G401.6 (cell line): ENCODE data around the gene PAPSS2.
"Not testable (repeated sequence)": the region's sequence is repeated elsewhere in the genome, so short reads cannot be mapped to it uniquely, and the experiment has no call there.

Source experiments
- FAIRE-seq: peaks from 2 replicates; lab custom pipeline; 2012; peaks lifted over from hg19 to GRCh38; lab: Jason Lieb, UNC

PAPSS2 gene

DNA sequence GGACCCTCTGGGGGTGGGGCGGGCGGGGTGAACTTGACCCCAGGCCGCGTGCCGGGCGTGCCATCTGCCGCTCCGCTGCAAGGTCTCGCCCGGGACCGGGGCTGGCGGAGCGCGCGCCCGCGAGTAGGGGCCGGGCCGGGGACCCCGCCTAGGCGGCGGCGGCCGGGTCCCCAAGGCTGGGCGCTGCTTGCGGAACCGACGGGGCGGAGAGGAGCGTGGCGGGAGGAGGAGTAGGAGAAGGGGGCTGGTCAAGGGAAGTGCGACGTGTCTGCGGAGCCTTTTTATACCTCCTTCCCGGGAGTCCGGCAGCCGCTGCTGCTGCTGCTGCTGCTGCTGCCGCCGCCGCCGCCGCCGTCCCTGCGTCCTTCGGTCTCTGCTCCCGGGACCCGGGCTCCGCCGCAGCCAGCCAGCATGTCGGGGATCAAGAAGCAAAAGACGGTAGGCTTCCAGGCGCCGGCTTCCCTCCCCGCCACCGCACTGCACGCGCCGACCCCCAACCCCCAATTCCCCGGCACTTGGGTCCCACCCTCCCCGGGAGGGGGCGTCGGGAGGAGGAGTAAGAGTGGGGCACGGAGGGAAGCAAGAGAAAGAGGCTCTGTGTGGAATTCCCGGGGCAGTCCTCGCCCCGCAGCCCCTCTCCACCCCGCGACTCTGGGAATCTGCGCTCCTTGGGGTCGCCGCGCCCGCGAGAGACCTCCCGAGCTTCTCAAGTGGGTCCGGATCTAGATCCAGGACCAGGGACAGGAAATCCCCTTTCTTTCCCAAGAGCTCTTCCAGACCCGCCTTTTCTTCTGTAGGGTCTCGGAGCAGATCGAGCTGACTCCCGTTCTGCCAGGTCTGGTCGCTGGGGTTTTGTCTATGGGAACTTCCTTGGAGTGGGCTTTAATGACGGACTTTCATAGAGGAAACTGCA, at the start of gene PAPSS2:
TSS of gene PAPSS2 (plus strand) at position 308 of the 913 bp plus-strand sequence. CDS start at position 412, 104 bp downstream.
- FAIRE-seq, result no peak

DNA sequence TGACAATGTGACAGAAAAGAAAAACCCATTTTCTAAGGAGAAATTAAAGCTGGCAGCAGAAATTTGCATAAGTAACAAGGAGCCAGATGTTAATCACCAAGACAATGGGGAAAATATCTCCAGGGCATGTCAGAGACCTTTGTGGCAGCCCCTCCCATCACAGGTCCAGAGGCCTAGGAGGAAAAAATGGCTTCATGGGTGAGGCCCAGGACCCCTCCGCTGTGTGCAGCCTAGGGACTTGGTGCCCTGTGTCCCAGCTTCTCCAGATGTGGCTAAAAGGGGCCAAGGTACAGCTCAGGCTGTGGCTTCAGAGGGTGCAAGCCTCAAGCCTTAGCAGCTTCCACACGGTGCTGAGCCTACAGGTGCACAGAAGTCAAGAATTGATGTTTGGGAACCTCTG, 48.3 kb upstream of the PAPSS2 start:
- not testable (repeated sequence) for FAIRE-seq

GRCh38 chr10:87612115-87612514, 47.6 kb upstream of the PAPSS2 start:
- no peak for FAIRE-seq

GRCh38 chr10:87613751-87614150, 45.9 kb upstream of the PAPSS2 start:
- no peak for FAIRE-seq

GRCh38 chr10:87615856-87616255, 43.8 kb upstream of the PAPSS2 start:
- FAIRE-seq, result no peak

- FAIRE-seq, result no peak
These were observed 42.2 kb upstream of the PAPSS2 start for GRCh38 chr10:87617503-87617902.

- FAIRE-seq, result no peak
These were observed 40.9 kb upstream of the PAPSS2 start for GRCh38 chr10:87618566-87619423.

DNA sequence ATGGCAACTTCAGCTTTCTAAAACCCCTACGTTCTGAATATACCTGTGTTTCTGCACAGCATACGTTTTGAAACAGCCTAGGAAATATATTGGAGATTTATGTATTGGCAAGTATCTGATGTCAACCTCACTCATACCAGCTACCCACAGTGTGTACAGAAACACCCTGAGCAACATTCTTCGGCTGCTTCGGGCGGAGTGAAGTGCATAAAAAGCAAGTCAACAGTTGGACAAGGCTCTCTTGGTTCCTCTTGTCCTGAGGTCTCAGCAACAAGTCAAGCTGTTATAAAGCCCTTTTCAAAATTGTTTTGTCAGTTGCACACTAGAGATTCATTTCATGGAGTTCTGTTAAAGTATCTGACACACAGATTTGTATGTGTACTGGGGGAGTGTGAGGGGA, 40.0 kb upstream of the PAPSS2 start:
- no peak for FAIRE-seq

- FAIRE-seq, result not testable (repeated sequence)
These were observed 38.2 kb upstream of the PAPSS2 start for GRCh38 chr10:87621440-87621839.

GRCh38 chr10:87622314-87623004, 37.2 kb upstream of the PAPSS2 start:
- FAIRE-seq, result no peak

DNA sequence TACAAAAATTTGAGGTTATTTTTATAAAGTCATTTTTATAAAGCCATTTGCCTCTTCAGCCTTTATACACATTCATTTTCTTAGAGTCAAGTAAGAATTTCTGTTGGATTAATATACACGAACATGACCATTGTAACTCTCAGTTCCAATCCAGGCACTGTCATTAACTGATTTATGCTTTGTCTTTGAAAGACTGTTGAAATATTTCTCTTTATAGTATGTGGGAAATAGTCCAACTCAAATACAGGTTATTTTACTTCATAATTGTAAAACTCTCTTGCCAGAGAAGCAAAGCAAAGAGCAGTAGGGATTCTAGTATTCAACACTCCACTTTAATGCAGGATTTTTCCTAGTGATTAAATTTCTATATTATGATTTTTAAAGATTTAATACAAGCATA, 36.5 kb upstream of the PAPSS2 start:
- FAIRE-seq, result no peak

GRCh38 chr10:87625661-87626060, 34.0 kb upstream of the PAPSS2 start:
- no peak for FAIRE-seq

- no peak for FAIRE-seq
These were observed 33.2 kb upstream of the PAPSS2 start for GRCh38 chr10:87626422-87626892.

GRCh38 chr10:87630171-87630570, 29.5 kb upstream of the PAPSS2 start:
- FAIRE-seq, result no peak

- no peak for FAIRE-seq
These were observed 27.2 kb upstream of the PAPSS2 start for GRCh38 chr10:87632454-87632853.

GRCh38 chr10:87634311-87634710, 25.4 kb upstream of the PAPSS2 start:
- FAIRE-seq, result no peak

- no peak for FAIRE-seq
These were observed 24.0 kb upstream of the PAPSS2 start for GRCh38 chr10:87635498-87636312.

GRCh38 chr10:87636313-87636915, 23.3 kb upstream of the PAPSS2 start:
- no peak for FAIRE-seq

DNA sequence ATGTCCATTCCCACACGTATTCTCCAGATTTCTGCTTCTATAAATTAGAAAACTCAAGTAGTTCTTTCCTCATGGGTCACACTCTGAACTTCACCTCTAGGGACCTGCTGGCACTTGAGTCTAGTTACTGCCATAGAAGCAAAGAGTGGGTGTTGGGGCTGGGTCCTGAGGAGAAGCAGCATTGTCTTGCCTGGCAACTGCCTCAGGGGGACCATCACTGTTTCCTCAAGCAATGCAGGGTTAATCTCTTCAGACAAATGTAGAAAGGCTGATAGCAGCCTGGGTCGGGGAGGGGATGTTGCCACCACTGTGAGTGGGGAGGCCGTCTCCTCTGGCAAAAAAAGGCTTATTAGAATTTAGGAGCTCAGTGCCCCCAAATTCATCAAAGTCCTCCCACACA, 20.2 kb upstream of the PAPSS2 start:
- no peak for FAIRE-seq

DNA sequence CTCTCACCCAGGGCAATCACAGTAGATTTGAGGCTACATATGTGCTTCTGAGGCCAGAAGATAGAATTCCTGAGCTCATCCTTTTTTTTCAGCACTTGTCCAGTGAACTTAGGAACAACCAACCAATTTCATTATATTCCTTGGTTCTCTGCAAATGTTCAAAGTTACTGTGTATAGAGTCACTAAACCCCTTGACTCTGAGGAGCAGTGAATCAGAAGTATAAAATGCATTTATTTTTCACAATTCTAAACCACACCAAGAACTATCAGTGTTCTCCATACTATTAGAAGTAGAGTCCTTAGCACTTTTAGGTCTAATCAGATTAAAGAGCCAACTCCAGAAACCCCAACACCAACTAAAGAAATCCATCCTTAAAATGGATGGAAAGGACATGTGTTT, 19.6 kb upstream of the PAPSS2 start:
- FAIRE-seq, result no peak

DNA sequence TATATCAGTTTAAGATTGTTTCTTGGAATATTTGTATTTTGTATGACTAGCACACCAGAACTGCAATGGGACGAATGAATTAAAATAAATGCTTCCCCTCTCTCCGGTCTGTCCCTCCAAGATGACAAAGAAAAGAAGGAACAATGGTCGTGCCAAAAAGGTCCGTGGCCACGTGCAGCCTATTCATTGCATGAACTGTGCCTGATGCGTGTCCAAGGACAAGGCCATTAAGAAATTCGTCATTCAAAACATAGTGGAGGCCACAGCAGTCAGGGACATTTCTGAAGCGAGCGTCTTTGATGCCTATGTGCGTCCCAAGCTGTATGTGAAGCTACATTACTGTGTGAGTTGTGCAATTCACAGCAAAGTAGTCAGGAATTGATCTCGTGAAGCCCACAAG, 17.2 kb upstream of the PAPSS2 start:
- no peak for FAIRE-seq
